CD4-positive, alpha-beta T cell treated with Interleukin-21 for 1 hour (primary cell): ENCODE data around the gene ATAD3C.
"Not testable (repeated sequence)": the region's sequence is repeated elsewhere in the genome, so short reads cannot be mapped to it uniquely, and the experiment has no call there.

Experiments used
- DNase-seq: peaks from one replicate; pipeline ENCODE4 v3.0.0-alpha.2; 2020

Gene ATAD3C

GRCh38 chr1:1432274-1432950 lies 17.1 kb upstream of the ATAD3C start:
- DNase-seq: no peak

- no peak for DNase-seq
These were observed 16.3 kb upstream of the ATAD3C start for GRCh38 chr1:1432951-1433803.

- DNase-seq: no peak
These were observed 15.7 kb upstream of the ATAD3C start for GRCh38 chr1:1433804-1434130.

GRCh38 chr1:1434131-1434823 lies 15.2 kb upstream of the ATAD3C start:
- DNase-seq: no peak

GRCh38 chr1:1434824-1435105 lies 14.7 kb upstream of the ATAD3C start:
- DNase-seq: no peak

GRCh38 chr1:1435106-1435903 lies 14.2 kb upstream of the ATAD3C start, which contains the start of gene VWA1:
Gene VWA1 (plus strand): TSS chr1:1435690. CDS start chr1:1435749, 59 bp downstream.
- peak; percentile 61 for DNase-seq

GRCh38 chr1:1435911-1436629 lies 13.4 kb upstream of the ATAD3C start:
- DNase-seq: no peak

GRCh38 chr1:1436630-1437032 lies 12.9 kb upstream of the ATAD3C start:
- DNase-seq: no peak

GRCh38 chr1:1437033-1437903 lies 12.2 kb upstream of the ATAD3C start:
- DNase-seq: no peak

GRCh38 chr1:1437904-1438376 lies 11.5 kb upstream of the ATAD3C start:
- no peak for DNase-seq

- no peak for DNase-seq
These were observed 10.7 kb upstream of the ATAD3C start for GRCh38 chr1:1438531-1439381.

GRCh38 chr1:1439546-1440261 lies 9.8 kb upstream of the ATAD3C start:
- no peak for DNase-seq

GRCh38 chr1:1440262-1441001 lies 9.1 kb upstream of the ATAD3C start:
- DNase-seq: no peak

GRCh38 chr1:1441002-1441888 lies 8.2 kb upstream of the ATAD3C start:
- peak; percentile 51 for DNase-seq

- DNase-seq: no peak
These were observed 7.3 kb upstream of the ATAD3C start for GRCh38 chr1:1442069-1442770.

GRCh38 chr1:1446631-1447030 lies 2.9 kb upstream of the ATAD3C start:
- DNase-seq: not testable (repeated sequence)

GRCh38 chr1:1450616-1451015 lies 1.1 kb downstream of the ATAD3C start:
- DNase-seq: not testable (repeated sequence)
